HUES48 (cell line): Measurements from ENCODE around the gene SON.

ENCODE experiments used
- H3K27ac ChIP-seq: one replicate; pipeline ENCODE4 v1.7.0; 2013; ENCODE audit warnings: low read depth, low read length, inconsistent platforms
- H3K27me3 ChIP-seq: 2 replicates; pipeline ENCODE4 v1.6.1; 2013; ENCODE audit warnings: mild to moderate bottlenecking, low read length; ENCODE audit not compliant: control insufficient read depth, insufficient read depth
- H3K36me3 ChIP-seq: 2 replicates; pipeline ENCODE4 v1.6.1; 2013; ENCODE audit warnings: low read length; ENCODE audit not compliant: control insufficient read depth, insufficient read depth
- H3K4me1 ChIP-seq: 2 replicates; pipeline ENCODE4 v1.6.1; 2013; ENCODE audit warnings: mild to moderate bottlenecking, low read length; ENCODE audit not compliant: control insufficient read depth, insufficient read depth
- H3K4me3 ChIP-seq: 2 replicates; pipeline ENCODE4 v1.5.1; 2013; ENCODE audit warnings: mild to moderate bottlenecking, low read depth, low read length
- H3K9ac ChIP-seq: 2 replicates; pipeline ENCODE4 v1.6.1; 2013; ENCODE audit warnings: mild to moderate bottlenecking, low read depth, low read length, moderate library complexity
- H3K9me3 ChIP-seq: 2 replicates; pipeline ENCODE4 v1.6.1; 2013; ENCODE audit warnings: low read length; ENCODE audit not compliant: control insufficient read depth, insufficient read depth

Gene SON

GRCh38 chr21:33546086-33546485, 3.2 kb downstream of the SON start:
- no peak overlapping the region for H3K4me3 ChIP-seq
- no peak overlapping the region for H3K27ac ChIP-seq
- peaks cover 50% of the 10 kb centered on the region for H3K36me3 ChIP-seq
- no peaks in the 10 kb centered on the region for H3K9me3 ChIP-seq
- no peak overlapping the region for H3K9ac ChIP-seq
- H3K27me3 ChIP-seq = no peaks in the 10 kb centered on the region
- peaks cover 9% of the 10 kb centered on the region; the same call in 1 of the 2 replicates for H3K4me1 ChIP-seq

GRCh38 chr21:33549848-33550771, 7.3 kb downstream of the SON start:
- H3K9me3 ChIP-seq = no peaks in the 10 kb centered on the region
- H3K4me1 ChIP-seq = peaks cover 6% of the 10 kb centered on the region; the same call in 1 of the 2 replicates
- no peak overlapping the region for H3K27ac ChIP-seq
- no peak overlapping the region for H3K9ac ChIP-seq
- no peaks in the 10 kb centered on the region for H3K27me3 ChIP-seq
- peaks cover 89% of the 10 kb centered on the region for H3K36me3 ChIP-seq
- no peak overlapping the region for H3K4me3 ChIP-seq

DNA sequence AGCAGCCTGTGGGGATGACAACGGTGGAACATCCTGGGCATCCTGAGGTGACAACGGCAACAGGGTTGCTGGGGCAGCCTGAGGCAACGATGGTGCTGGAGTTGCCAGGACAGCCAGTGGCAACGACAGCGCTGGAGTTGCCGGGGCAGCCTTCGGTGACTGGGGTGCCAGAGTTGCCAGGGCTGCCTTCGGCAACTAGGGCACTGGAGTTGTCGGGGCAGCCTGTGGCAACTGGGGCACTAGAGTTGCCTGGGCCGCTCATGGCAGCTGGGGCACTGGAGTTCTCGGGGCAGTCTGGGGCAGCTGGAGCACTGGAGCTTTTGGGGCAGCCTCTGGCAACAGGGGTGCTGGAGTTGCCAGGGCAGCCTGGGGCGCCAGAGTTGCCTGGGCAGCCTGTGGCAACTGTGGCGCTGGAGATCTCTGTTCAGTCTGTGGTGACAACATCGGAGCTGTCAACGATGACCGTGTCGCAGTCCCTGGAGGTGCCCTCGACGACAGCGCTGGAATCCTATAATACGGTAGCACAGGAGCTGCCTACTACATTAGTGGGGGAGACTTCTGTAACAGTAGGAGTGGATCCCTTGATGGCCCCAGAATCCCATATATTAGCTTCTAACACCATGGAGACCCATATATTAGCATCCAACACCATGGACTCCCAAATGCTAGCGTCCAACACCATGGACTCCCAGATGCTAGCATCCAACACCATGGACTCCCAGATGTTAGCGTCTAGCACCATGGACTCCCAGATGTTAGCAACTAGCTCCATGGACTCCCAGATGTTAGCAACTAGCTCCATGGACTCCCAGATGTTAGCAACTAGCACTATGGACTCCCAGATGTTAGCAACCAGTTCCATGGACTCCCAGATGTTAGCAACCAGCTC, 8.2 kb downstream of the SON start:
- no peaks in the 10 kb centered on the region for H3K27me3 ChIP-seq
- no peak overlapping the region for H3K4me3 ChIP-seq
- H3K36me3 ChIP-seq = peaks cover 96% of the 10 kb centered on the region
- H3K9me3 ChIP-seq = no peaks in the 10 kb centered on the region
- H3K9ac ChIP-seq = no peak overlapping the region
- no peak overlapping the region for H3K27ac ChIP-seq
- no peaks in the 10 kb centered on the region for H3K4me1 ChIP-seq

DNA sequence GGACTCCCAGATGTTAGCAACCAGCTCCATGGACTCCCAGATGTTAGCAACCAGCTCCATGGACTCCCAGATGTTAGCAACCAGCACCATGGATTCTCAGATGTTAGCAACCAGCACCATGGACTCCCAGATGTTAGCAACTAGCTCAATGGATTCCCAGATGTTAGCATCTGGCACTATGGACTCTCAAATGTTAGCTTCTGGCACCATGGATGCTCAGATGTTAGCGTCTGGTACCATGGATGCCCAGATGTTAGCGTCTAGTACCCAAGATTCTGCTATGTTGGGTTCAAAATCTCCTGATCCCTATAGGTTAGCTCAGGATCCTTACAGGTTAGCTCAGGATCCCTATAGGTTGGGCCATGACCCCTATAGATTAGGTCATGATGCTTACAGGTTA, 8.8 kb downstream of the SON start:
- peaks cover 94% of the 10 kb centered on the region for H3K36me3 ChIP-seq
- no peaks in the 10 kb centered on the region for H3K27me3 ChIP-seq
- H3K4me3 ChIP-seq = no peak overlapping the region
- H3K27ac ChIP-seq = no peak overlapping the region
- no peaks in the 10 kb centered on the region for H3K9me3 ChIP-seq
- no peaks in the 10 kb centered on the region for H3K4me1 ChIP-seq
- H3K9ac ChIP-seq = no peak overlapping the region

DNA sequence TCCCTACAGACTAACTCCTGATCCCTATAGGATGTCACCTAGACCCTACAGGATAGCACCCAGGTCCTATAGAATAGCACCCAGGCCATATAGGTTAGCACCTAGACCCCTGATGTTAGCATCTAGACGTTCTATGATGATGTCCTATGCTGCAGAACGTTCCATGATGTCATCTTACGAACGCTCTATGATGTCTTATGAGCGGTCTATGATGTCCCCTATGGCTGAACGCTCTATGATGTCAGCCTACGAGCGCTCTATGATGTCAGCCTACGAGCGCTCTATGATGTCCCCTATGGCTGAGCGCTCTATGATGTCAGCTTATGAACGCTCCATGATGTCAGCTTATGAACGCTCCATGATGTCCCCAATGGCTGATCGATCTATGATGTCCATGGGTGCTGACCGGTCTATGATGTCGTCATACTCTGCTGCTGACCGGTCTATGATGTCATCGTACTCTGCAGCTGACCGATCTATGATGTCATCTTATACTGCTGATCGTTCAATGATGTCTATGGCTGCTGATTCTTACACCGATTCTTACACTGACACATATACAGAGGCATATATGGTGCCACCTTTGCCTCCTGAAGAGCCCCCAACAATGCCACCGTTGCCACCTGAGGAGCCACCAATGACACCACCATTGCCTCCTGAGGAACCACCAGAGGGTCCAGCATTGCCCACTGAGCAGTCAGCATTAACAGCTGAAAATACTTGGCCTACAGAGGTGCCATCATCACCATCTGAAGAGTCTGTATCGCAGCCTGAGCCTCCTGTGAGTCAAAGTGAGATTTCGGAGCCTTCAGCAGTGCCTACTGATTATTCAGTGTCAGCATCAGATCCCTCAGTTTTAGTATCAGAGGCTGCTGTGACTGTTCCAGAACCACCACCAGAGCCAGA, 9.5 kb downstream of the SON start:
- Histone ChIP-seq H3K27ac (no peak overlapping the region), H3K9ac (no peak overlapping the region), H3K27me3 (no peaks in the 10 kb centered on the region), H3K4me1 (no peaks in the 10 kb centered on the region), H3K36me3 (peaks cover 95% of the 10 kb centered on the region), H3K4me3 (no peak overlapping the region), H3K9me3 (no peaks in the 10 kb centered on the region)

DNA sequence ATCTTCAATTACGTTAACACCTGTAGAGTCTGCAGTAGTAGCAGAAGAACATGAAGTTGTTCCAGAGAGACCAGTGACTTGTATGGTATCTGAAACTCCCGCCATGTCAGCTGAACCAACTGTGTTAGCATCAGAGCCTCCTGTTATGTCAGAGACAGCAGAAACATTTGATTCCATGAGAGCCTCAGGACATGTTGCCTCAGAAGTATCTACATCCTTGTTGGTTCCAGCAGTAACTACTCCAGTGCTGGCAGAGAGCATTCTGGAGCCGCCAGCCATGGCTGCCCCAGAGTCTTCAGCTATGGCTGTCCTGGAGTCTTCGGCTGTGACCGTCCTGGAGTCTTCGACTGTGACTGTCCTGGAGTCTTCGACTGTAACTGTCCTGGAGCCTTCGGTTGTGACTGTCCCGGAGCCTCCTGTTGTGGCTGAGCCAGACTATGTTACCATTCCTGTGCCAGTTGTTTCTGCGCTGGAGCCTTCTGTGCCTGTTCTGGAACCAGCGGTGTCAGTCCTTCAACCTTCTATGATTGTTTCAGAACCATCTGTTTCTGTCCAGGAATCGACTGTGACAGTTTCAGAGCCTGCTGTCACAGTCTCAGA, 10.3 kb downstream of the SON start:
- H3K9me3 ChIP-seq = no peaks in the 10 kb centered on the region
- no peak overlapping the region for H3K4me3 ChIP-seq
- H3K27ac ChIP-seq = no peak overlapping the region
- H3K4me1 ChIP-seq = no peaks in the 10 kb centered on the region
- no peak overlapping the region for H3K9ac ChIP-seq
- no peaks in the 10 kb centered on the region for H3K27me3 ChIP-seq
- H3K36me3 ChIP-seq = peaks cover 97% of the 10 kb centered on the region

GRCh38 chr21:33554236-33554981, 11.6 kb downstream of the SON start:
- Histone ChIP-seq H3K4me3 (no peak overlapping the region), H3K27ac (no peak overlapping the region), H3K4me1 (no peaks in the 10 kb centered on the region), H3K36me3 (peaks cover 97% of the 10 kb centered on the region), H3K27me3 (no peaks in the 10 kb centered on the region), H3K9me3 (no peaks in the 10 kb centered on the region), H3K9ac (no peak overlapping the region)

DNA sequence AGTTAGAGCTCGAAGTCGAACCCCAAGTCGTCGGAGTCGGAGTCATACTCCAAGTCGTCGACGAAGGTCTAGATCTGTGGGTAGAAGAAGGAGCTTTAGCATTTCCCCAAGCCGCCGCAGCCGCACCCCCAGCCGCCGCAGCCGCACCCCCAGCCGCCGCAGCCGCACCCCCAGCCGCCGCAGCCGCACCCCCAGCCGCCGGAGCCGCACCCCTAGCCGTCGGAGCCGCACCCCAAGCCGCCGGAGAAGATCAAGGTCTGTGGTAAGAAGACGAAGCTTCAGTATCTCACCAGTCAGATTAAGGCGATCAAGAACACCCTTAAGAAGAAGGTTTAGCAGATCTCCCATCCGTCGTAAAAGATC, 12.1 kb downstream of the SON start:
- Histone ChIP-seq H3K27me3 (no peaks in the 10 kb centered on the region), H3K27ac (no peak overlapping the region), H3K9ac (no peak overlapping the region), H3K4me1 (no peaks in the 10 kb centered on the region), H3K4me3 (no peak overlapping the region), H3K9me3 (no peaks in the 10 kb centered on the region), H3K36me3 (peaks cover 97% of the 10 kb centered on the region)

- H3K27ac ChIP-seq = no peak overlapping the region
- peaks cover 97% of the 10 kb centered on the region for H3K36me3 ChIP-seq
- no peak overlapping the region for H3K9ac ChIP-seq
- no peaks in the 10 kb centered on the region for H3K27me3 ChIP-seq
- H3K4me3 ChIP-seq = no peak overlapping the region
- H3K4me1 ChIP-seq = no peaks in the 10 kb centered on the region
- no peaks in the 10 kb centered on the region for H3K9me3 ChIP-seq
These were observed 14.6 kb downstream of the SON start for GRCh38 chr21:33557447-33557846.
